Hepatocyte (in vitro differentiated cells): Measurements from ENCODE around the gene VIPR1. TPM values are rescaled to one million over a fixed set of nuclear protein-coding genes. Genes with fewer than 3 reads are reported as not detected.
"Not testable (repeated sequence)": the region's sequence is repeated elsewhere in the genome, so short reads cannot be mapped to it uniquely, and the experiment has no call there.

Experiments used
- DNase-seq: peaks from one replicate; pipeline ENCODE4 v3.0.0-alpha.2; 2016; ENCODE audit warnings: low spot score
- H2AFZ ChIP-seq: fragments of 200-600 bp; sonication (generic); 2 replicates; pipeline ENCODE4 v1.6.0; 2016; ENCODE audit warnings: antibody characterized with exemption, mild to moderate bottlenecking
- H3K27ac ChIP-seq: fragments of 200-600 bp; sonication (generic); 2 replicates; pipeline ENCODE4 v1.5.1; 2016; ENCODE audit warnings: mild to moderate bottlenecking
- H3K27me3 ChIP-seq: fragments of 200-600 bp; sonication (generic); 2 replicates; pipeline ENCODE4 v1.6.1; 2016
- H3K36me3 ChIP-seq: fragments of 200-600 bp; sonication (generic); replicated peaks from 2 replicates; pipeline ENCODE4 v1.5.1; 2016; ENCODE audit warnings: low read depth; ENCODE audit not compliant: insufficient read depth
- H3K4me1 ChIP-seq: fragments of 200-600 bp; sonication (generic); 2 replicates; pipeline ENCODE4 v1.5.1; 2016; ENCODE audit warnings: mild to moderate bottlenecking, moderate library complexity; ENCODE audit not compliant: insufficient read depth
- H3K4me2 ChIP-seq: fragments of 200-600 bp; sonication (generic); 2 replicates; pipeline ENCODE4 v1.6.0; 2016
- H3K4me3 ChIP-seq: fragments of 200-600 bp; sonication (generic); 2 replicates; pipeline ENCODE4 v1.5.1; 2016; ENCODE audit warnings: mild to moderate bottlenecking
- H3K79me2 ChIP-seq: fragments of 200-600 bp; sonication (generic); 2 replicates; pipeline ENCODE4 v1.6.0; 2017; ENCODE audit warnings: mild to moderate bottlenecking
- H3K9me2 ChIP-seq: fragments of 200-600 bp; sonication (generic); replicated peaks from 2 replicates; pipeline ENCODE4 v1.6.0; 2017; ENCODE audit warnings: mild to moderate bottlenecking; ENCODE audit not compliant: insufficient read depth
- H3K9me3 ChIP-seq: fragments of 200-600 bp; sonication (generic); 2 replicates; pipeline ENCODE4 v1.5.1; 2016; ENCODE audit warnings: low read depth, mild to moderate bottlenecking
- H4K20me1 ChIP-seq: fragments of 200-600 bp; sonication (generic); 2 replicates; pipeline ENCODE4 v1.6.0; 2016; ENCODE audit warnings: mild to moderate bottlenecking; ENCODE audit not compliant: insufficient read depth, poor library complexity, severe bottlenecking
- CTCF ChIP-seq: fragments of 200-600 bp; sonication (generic); IDR thresholded peaks from 2 replicates; pipeline ENCODE4 v1.5.1; 2016; ENCODE audit warnings: antibody characterized with exemption, mild to moderate bottlenecking; ENCODE audit not compliant: poor library complexity
- EZH2 ChIP-seq: fragments of 200-600 bp; sonication (generic); IDR thresholded peaks from 2 replicates; pipeline ENCODE4 v1.6.1; 2016; ENCODE audit warnings: antibody characterized with exemption, mild to moderate bottlenecking, borderline replicate concordance
- EZH2phosphoT487 ChIP-seq: fragments of 200-600 bp; sonication (generic); IDR thresholded peaks from one replicate; pipeline ENCODE4 v1.6.1; 2018; ENCODE audit warnings: antibody characterized with exemption, mild to moderate bottlenecking, low read depth, moderate library complexity; ENCODE audit not compliant: unreplicated experiment, severe bottlenecking
- WGBS: methylation state at CpG from one replicate; pipeline ENCODE4 v1.1.6; 2016; ENCODE audit warnings: low lambda C conversion rate; ENCODE audit errors: missing lambda C conversion rate; 5-methylcytosine and 5-hydroxymethylcytosine counted together
- polyA plus RNA-seq: library from polyadenylated mRNA; unstranded; fragments of >200 nt; fragmentation: Nextera tagmentation; extraction: Ambion mirVana; gene quantifications from 2 replicates; pipeline ENCODE4 v1.2.1, GENCODE V29; 2016
- total RNA-seq: library from RNA; depleted of rRNA; stranded (reverse); fragments of >200 nt; gene quantifications from 2 replicates; pipeline ENCODE4 v1.2.3, GENCODE V29; 2014

VIPR1 gene
- total and polyA plus RNA-seq, 2 experiments from 2014 or later: 17.5 to 19.2 TPM

- Histone ChIP-seq H3K4me2 (no peak overlapping the region), H3K4me3 (no peak overlapping the region), H3K4me1 (no peaks in the 10 kb centered on the region), H4K20me1 (peaks cover 4% of the 10 kb centered on the region), H3K36me3 (no peaks in the 10 kb centered on the region), H3K27ac (no peak overlapping the region), H3K79me2 (peaks cover 86% of the 10 kb centered on the region), H3K9me2 (no peaks in the 10 kb centered on the region), H2AFZ (no peak overlapping the region), H3K9me3 (peaks cover 13% of the 10 kb centered on the region), H3K27me3 (no peaks in the 10 kb centered on the region)
- no peak for DNase-seq
- no peak for TF ChIP-seq EZH2
- TF ChIP-seq CTCF: no peak
- TF ChIP-seq EZH2phosphoT487: no peak
These were observed 72.8 kb downstream of the VIPR1 start for GRCh38 chr3:42575137-42575741.

DNA sequence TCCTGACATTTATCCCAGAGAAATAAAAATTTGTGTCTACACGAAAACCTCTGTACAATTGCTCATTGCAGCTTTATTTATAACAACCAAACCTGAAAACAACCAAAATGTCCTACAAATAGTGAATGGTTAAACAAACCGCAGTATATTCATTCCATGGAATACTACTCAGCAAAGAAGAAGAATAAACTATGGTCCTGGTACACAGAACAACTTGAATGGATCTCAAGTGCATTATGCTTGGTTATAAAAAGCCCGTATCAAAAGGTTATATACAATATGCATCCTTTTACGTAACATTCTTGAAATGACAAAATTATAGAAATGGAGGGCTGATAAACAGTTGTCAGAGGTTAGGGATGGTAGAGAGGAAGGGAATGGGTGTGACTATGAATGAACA is 75.6 kb downstream of the VIPR1 start:
- 97% methylated on average over 4 of the region's 4 CpGs for WGBS
- Histone ChIP-seq H3K79me2 (peaks cover 77% of the 10 kb centered on the region), H3K27me3 (no peaks in the 10 kb centered on the region), H3K4me3 (no peak overlapping the region), H3K27ac (no peak overlapping the region), H3K36me3 (no peaks in the 10 kb centered on the region), H3K4me2 (no peak overlapping the region), H4K20me1 (peaks cover 4% of the 10 kb centered on the region), H3K9me2 (no peaks in the 10 kb centered on the region), H3K4me1 (peaks cover 15% of the 10 kb centered on the region), H3K9me3 (peaks cover 13% of the 10 kb centered on the region), H2AFZ (no peak overlapping the region)
- DNase-seq: no peak
- TF ChIP-seq CTCF: no peak
- TF ChIP-seq EZH2phosphoT487: no peak
- TF ChIP-seq EZH2: no peak

- 95% methylated on average over 4 of the region's 4 CpGs for WGBS
These were observed 76.9 kb downstream of the VIPR1 start for GRCh38 chr3:42579346-42579745.

GRCh38 chr3:42581400-42581708 is 78.9 kb downstream of the VIPR1 start:
- H3K4me3 ChIP-seq: peak overlapping the region; percentile 37
- DNase-seq: no peak
- under 1% methylated on average over 10 of the region's 11 CpGs for WGBS

More at GRCh38 chr3:42579346-42579745, 76.9 kb downstream of the VIPR1 start:
- H3K36me3 ChIP-seq, H3K27ac ChIP-seq, H3K4me3 ChIP-seq, H3K9me2 ChIP-seq, H3K27me3 ChIP-seq, H2AFZ ChIP-seq, H3K4me2 ChIP-seq, H4K20me1 ChIP-seq, DNase-seq: not testable (repeated sequence)
- Histone ChIP-seq H3K9me3 (peaks cover 12% of the 10 kb centered on the region), H3K4me1 (peaks cover 16% of the 10 kb centered on the region), H3K79me2 (peaks cover 72% of the 10 kb centered on the region)

More at GRCh38 chr3:42581400-42581708, 78.9 kb downstream of the VIPR1 start:
- Histone ChIP-seq H2AFZ (peak overlapping the region; percentile 70), H3K27me3 (no peaks in the 10 kb centered on the region), H3K4me2 (peak overlapping the region; percentile 82), H3K4me1 (peaks cover 16% of the 10 kb centered on the region), H3K36me3 (no peaks in the 10 kb centered on the region), H4K20me1 (peaks cover 4% of the 10 kb centered on the region), H3K9me2 (no peaks in the 10 kb centered on the region), H3K79me2 (peaks cover 52% of the 10 kb centered on the region), H3K27ac (peak overlapping the region; percentile 91), H3K9me3 (no peaks in the 10 kb centered on the region)
- TF ChIP-seq EZH2phosphoT487 (no peak), CTCF (no peak), EZH2 (no peak)
